Calu3 (cell line): Measurements from ENCODE around the gene CD33. TPM values are rescaled to one million over a fixed set of nuclear protein-coding genes. Genes with fewer than 3 reads are reported as not detected.

Experiments used
- BruUV-seq: library from RNA; stranded (reverse); fragments of 400-500 nt; replicated peaks from 2 replicates; lab custom pipeline; 2021; lab: Mats Ljungman, UMichigan
- CTCF ChIA-PET: fragments of 300-600 bp; sonication (Branson Sonifier 250); formaldehyde crosslinking; loops from one replicate; lab custom pipeline; 2022; ENCODE audit warnings: antibody characterized with exemption; lab: Charles Lee
- DNase-seq: peaks from one replicate; pipeline ENCODE4 v3.0.0; 2022
- H3K27ac Mint-ChIP-seq: one replicate; pipeline ENCODE4 v1.8.0; 2022; ENCODE audit warnings: mixed read lengths; ENCODE audit not compliant: unreplicated experiment
- H3K27me3 Mint-ChIP-seq: one replicate; pipeline ENCODE4 v1.8.0; 2022; ENCODE audit warnings: mixed read lengths; ENCODE audit not compliant: unreplicated experiment
- H3K36me3 Mint-ChIP-seq: one replicate; pipeline ENCODE4 v1.8.0; 2022; ENCODE audit warnings: mild to moderate bottlenecking, moderate library complexity, mixed read lengths; ENCODE audit not compliant: insufficient read depth, unreplicated experiment
- H3K4me1 Mint-ChIP-seq: one replicate; pipeline ENCODE4 v1.8.0; 2022; ENCODE audit warnings: mild to moderate bottlenecking, low read depth, mixed read lengths; ENCODE audit not compliant: unreplicated experiment
- H3K4me3 Mint-ChIP-seq: one replicate; pipeline ENCODE4 v1.8.0; 2022; ENCODE audit warnings: mild to moderate bottlenecking, low read depth, moderate library complexity, mixed read lengths; ENCODE audit not compliant: unreplicated experiment
- H3K9me3 Mint-ChIP-seq: one replicate; pipeline ENCODE4 v1.8.0; 2022; ENCODE audit warnings: low read depth, mixed read lengths; ENCODE audit not compliant: unreplicated experiment
- intact Hi-C: fragments of 100-400 bp; cut with micrococcal nuclease; formaldehyde crosslinking; loops from one replicate; pipeline ENCODE4 v1.10.0; 2022; ENCODE audit not compliant: unreplicated experiment
- total RNA-seq: library from RNA; stranded (reverse); gene quantifications from 2 replicates; pipeline ENCODE4 v1.2.3, GENCODE V29; 2022
- TF ChIP-seq, protein P1 (sequence below): fragments of 200-600 bp; IDR thresholded peaks from one replicate; pipeline ENCODE4 v1.8.0; 2022; ENCODE audit warnings: antibody characterized with exemption; ENCODE audit not compliant: unreplicated experiment

Gene CD33
- total RNA-seq, 1 experiment from 2014 or later, result not detected

- Mint-ChIP-seq H3K4me1 (peaks cover 13% of the 10 kb centered on the region), H3K36me3 (no peaks in the 10 kb centered on the region), H3K27ac (no peak overlapping the region), H3K4me3 (no peak overlapping the region), H3K27me3 (peaks cover 85% of the 10 kb centered on the region), H3K9me3 (no peaks in the 10 kb centered on the region)
- CTCF ChIA-PET, result interaction anchor here (1.2 kb wide), 1 partner anchor 64 kb away, joined by 4 read pairs; no protein-coding TSS in a partner anchor
- TF ChIP-seq, protein P1, sequence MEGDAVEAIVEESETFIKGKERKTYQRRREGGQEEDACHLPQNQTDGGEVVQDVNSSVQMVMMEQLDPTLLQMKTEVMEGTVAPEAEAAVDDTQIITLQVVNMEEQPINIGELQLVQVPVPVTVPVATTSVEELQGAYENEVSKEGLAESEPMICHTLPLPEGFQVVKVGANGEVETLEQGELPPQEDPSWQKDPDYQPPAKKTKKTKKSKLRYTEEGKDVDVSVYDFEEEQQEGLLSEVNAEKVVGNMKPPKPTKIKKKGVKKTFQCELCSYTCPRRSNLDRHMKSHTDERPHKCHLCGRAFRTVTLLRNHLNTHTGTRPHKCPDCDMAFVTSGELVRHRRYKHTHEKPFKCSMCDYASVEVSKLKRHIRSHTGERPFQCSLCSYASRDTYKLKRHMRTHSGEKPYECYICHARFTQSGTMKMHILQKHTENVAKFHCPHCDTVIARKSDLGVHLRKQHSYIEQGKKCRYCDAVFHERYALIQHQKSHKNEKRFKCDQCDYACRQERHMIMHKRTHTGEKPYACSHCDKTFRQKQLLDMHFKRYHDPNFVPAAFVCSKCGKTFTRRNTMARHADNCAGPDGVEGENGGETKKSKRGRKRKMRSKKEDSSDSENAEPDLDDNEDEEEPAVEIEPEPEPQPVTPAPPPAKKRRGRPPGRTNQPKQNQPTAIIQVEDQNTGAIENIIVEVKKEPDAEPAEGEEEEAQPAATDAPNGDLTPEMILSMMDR, result no peak
- no peak for DNase-seq
- no TSS peak for BruUV-seq
- intact Hi-C loops, result loop anchor here (1.0 kb wide), 1 partner anchor 64 kb away; no protein-coding TSS in a partner anchor
Observed at GRCh38 chr19:51195616-51196015, 29.3 kb upstream of the CD33 start.

GRCh38 chr19:51196181-51196580, 28.7 kb upstream of the CD33 start:
- Mint-ChIP-seq H3K27me3 (peaks cover 85% of the 10 kb centered on the region), H3K4me3 (no peak overlapping the region), H3K4me1 (peaks cover 13% of the 10 kb centered on the region), H3K9me3 (no peaks in the 10 kb centered on the region), H3K27ac (no peak overlapping the region), H3K36me3 (no peaks in the 10 kb centered on the region)
- TF ChIP-seq, protein P1, result no peak
- BruUV-seq, result no TSS peak
- intact Hi-C loops, result no loop called here
- no peak for DNase-seq
- CTCF ChIA-PET, result interaction anchor here (1.2 kb wide), 1 partner anchor 63 kb away, joined by 4 read pairs; no protein-coding TSS in a partner anchor

DNA sequence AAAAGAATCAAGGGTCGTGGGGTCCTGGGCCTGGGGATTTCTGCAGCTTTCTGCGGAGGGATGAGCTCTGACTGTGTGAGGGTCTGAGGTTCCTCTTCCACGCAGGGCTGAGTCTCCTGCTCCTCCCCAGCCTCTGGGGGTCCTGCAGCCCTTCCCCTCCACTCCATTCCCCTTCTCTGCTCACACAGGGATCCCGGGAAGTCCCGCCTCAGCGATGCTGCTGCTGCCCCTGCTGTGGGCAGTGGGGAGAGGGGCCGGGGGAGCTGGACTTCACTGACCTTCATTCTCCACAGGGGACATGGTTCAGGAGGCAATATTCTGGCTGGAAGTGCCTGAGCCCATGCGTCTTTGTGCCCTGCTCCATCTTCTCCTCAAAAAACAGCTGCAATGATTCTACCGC, 26.2 kb upstream of the CD33 start:
- Mint-ChIP-seq H3K4me3 (no peak overlapping the region), H3K27me3 (peaks cover 92% of the 10 kb centered on the region), H3K4me1 (peaks cover 13% of the 10 kb centered on the region), H3K36me3 (no peaks in the 10 kb centered on the region), H3K27ac (no peak overlapping the region), H3K9me3 (no peaks in the 10 kb centered on the region)
- intact Hi-C loops, result no loop called here
- TF ChIP-seq, protein P1, result no peak
- CTCF ChIA-PET, result interaction anchor here (0.6 kb wide), 1 partner anchor 12 kb away, joined by 3 read pairs; no protein-coding TSS in a partner anchor
- no peak for DNase-seq
- BruUV-seq, result no TSS peak

- H3K4me1 Mint-ChIP-seq, result peaks cover 2% of the 10 kb centered on the region
- no peak overlapping the region for H3K27ac Mint-ChIP-seq
- no peak overlapping the region for H3K4me3 Mint-ChIP-seq
- CTCF ChIA-PET, result no interaction called here
- no peaks in the 10 kb centered on the region for H3K36me3 Mint-ChIP-seq
- TF ChIP-seq, protein P1, result no peak
- DNase-seq, result no peak
- intact Hi-C loops, result no loop called here
- peaks cover 88% of the 10 kb centered on the region for H3K27me3 Mint-ChIP-seq
- H3K9me3 Mint-ChIP-seq, result no peaks in the 10 kb centered on the region
- BruUV-seq, result no TSS peak
Observed at GRCh38 chr19:51200071-51200666, 24.7 kb upstream of the CD33 start.
